ENCODE results near the gene FRY. TPM values are rescaled to one million over a fixed set of nuclear protein-coding genes. Genes with fewer than 3 reads are reported as not detected.
"Not testable (repeated sequence)": the region's sequence is repeated elsewhere in the genome, so short reads cannot be mapped to it uniquely, and the experiment has no call there.

The FRY gene
- total RNA-seq, 1 experiment from 2014 or later = 11.7 TPM

DNA sequence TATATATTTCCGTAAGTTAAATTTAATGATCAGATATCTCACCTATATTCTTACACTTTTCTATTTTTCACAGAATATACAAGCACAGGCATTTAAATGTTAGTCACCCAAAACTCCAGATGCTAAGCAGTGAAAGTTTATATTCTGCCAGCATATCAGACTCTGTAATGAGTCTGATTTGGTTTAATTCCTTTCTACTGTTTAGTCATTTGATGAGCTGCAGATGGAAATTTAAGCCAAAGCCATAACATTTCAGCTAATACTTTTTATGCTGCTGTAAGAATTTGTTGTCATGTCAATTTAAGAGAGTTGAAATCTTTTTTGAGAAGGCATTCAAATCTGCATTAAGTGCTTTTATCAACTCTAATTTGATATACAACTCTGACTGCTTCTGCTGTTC is 8.0 kb downstream of the FRY start:
- no peak for DNase-seq (ENCODE audit: extremely low read depth, low read depth)

GRCh38 chr13:32040052-32040642 is 8.6 kb downstream of the FRY start:
- DNase-seq (ENCODE audit: extremely low read depth, low read depth) = no peak

DNA sequence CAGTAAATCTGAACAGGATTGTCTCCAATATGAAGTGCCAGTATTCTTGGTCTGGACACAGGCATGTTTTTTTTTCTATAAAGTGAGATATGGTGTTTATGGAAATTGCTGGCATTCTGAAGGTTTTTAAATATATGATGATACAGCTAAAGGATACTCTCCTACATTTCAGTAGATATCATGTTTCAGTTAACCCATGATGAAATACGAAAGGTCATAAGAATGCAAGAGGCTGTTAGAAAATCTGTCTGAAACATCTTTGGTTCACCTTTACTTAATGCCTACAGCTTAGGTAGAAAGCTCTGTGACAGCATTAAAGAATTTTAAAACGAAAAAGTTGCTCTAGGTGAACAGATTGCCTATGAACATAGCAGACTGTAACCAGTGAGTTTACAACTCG is 9.1 kb downstream of the FRY start:
- no peak for DNase-seq (ENCODE audit: extremely low read depth, low read depth)

DNA sequence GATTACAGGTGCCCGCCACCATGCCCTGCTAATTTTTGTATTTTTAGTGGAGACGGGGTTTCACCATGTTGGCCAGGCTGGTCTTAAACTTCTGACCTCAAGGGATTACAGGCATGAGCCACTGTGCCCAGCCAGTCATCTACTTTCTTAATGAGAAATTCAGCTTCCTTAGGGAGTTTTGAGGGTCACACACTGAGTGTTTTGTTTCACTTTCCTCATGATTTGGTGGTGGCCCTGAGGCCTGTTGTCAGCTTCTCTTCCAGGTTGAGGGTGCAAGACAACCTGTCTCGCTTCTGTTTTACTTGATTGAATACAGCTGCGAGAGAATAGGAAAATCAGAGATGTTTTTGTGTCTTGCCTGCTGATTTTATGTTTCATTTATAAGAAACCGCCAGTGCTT is 9.9 kb downstream of the FRY start:
- no peak for DNase-seq (ENCODE audit: extremely low read depth, low read depth)

DNA sequence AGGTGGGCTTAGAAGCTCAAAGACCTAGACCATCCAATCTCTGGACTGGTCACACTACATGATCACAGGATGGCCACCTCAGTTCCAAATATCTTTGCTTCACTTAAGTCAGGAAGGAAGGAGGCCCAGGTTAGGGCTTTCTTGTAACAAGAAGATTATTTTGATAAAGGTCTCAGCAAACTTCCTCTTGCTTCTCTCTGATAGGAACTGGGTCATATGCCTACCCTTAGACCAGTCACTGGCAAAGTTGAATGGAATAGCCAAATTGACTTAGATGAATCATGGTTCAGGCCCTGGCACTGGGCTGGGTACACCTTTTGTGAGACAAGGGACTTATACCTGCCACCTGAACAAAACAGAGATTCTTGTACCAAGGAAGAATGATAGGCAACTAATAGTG is 11.0 kb downstream of the FRY start:
- no peak for DNase-seq (ENCODE audit: extremely low read depth, low read depth)

DNA sequence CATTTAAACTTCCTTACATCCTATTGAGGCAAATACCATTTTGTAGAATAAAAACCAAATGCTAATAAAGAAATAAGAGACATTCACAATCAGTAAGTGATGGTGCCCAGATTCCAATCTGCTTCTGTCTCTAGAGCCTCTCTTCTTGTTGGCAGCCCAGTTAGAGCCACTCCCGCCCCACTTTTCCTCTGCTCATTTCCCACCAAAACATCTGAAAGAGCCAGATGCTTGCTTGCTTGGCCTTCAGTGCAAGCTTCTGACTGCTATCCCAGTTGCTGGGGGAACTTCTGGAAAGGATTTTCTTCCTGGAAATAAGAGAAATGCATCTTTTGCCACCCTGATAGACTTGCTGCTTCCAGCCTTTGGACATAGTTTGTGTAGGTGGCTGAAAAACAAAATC is 12.9 kb downstream of the FRY start:
- DNase-seq (ENCODE audit: extremely low read depth, low read depth) = no peak

- no peak for DNase-seq (ENCODE audit: extremely low read depth, low read depth)
Observed at GRCh38 chr13:32045537-32045936, 14.0 kb downstream of the FRY start.

GRCh38 chr13:32045982-32046785 is 14.6 kb downstream of the FRY start:
- no peak for DNase-seq (ENCODE audit: extremely low read depth, low read depth)

DNA sequence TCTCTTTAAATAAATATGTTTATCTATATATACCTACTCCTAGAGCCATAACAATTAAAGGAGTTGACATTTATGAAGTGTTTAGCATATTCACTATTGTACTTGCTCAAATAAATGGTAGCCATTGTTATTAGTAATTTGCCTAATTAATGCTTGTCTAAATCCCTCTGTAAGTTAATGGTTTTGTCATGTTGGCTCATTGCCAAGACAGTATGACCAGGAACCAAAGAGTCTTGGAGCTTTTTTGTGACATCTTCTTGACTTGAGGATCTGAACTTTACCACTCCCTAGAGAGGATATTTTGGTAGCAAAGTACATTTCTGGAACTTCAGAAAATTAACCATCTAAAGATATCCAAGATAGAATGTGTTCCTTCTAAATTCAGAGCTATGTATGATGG is 15.5 kb downstream of the FRY start:
- no peak for DNase-seq (ENCODE audit: extremely low read depth, low read depth)

DNA sequence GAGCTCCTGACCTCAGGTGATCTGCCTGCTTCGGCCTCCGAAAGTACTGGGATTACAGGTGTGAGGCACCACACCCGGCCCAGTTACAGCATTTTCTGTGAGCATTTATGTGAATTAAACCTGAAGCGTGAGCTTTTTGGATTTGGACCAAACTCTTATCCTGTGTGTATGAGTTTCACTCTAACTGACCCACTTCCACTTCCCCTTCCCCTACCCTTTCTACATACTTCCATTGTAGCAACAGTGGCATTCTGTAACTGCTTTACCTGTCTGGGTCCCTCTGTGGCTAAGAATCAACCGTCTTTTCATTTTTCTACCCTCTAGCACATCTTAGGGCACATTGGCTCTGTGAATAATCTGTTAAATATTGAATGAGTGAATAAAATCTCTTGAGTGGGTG is 16.2 kb downstream of the FRY start:
- no peak for DNase-seq (ENCODE audit: extremely low read depth, low read depth)

- DNase-seq (ENCODE audit: extremely low read depth, low read depth) = no peak
Observed at GRCh38 chr13:32048816-32049215, 17.2 kb downstream of the FRY start.

- no peak for DNase-seq (ENCODE audit: extremely low read depth, low read depth)
Observed at GRCh38 chr13:32051156-32051555, 19.6 kb downstream of the FRY start.

- no peak for DNase-seq (ENCODE audit: extremely low read depth, low read depth)
Observed at GRCh38 chr13:32056316-32056715, 24.7 kb downstream of the FRY start.

DNA sequence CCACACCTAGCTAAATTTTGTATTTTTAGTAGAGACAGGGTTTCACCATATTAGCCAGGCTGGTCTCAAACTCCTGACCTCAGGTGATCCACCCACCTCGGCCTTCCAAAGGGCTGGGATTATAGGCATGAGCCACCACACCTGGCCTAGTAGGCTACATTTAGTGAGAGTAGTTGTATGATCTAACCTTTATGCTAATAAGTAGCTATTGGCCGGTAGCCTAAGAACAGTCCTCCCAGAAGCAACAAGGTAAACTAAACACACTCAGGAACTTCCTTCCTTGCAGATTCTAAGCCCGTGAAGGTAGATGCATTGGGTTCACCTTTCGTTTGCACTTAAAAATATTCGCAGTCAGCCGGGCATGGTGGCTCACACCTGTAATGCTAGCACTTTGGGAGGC is 25.8 kb downstream of the FRY start:
- not testable (repeated sequence) for DNase-seq (ENCODE audit: extremely low read depth, low read depth)

GRCh38 chr13:32059511-32059984 is 28.0 kb downstream of the FRY start:
- DNase-seq (ENCODE audit: extremely low read depth, low read depth) = no peak

DNA sequence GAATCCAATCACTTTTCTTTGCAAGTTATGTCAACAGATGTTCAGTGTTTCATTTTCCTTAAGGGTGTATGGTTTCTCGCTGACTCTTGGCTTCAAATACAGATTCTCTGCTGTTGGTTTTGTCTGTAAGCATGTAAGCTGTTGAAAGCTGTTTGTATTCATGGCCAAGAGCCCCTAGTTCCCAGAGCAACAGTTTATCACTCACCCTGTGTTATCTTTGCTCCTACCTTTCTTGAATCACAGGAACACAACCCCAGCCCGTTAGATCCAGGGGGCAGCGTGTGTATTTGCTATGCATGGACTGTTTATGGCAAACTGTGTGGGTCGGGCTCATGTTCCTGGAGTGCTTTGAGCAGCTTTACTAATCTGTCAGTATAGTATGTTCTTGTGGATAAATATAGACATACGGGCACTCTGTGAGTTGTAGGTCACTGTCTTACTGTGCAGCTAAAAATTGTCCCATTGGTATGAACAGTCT is 28.9 kb downstream of the FRY start:
- DNase-seq (ENCODE audit: extremely low read depth, low read depth) = no peak

- DNase-seq (ENCODE audit: extremely low read depth, low read depth) = no peak
Observed at GRCh38 chr13:32063619-32064233, 32.2 kb downstream of the FRY start.

- no peak for DNase-seq (ENCODE audit: extremely low read depth, low read depth)
Observed at GRCh38 chr13:32067149-32067961, 35.8 kb downstream of the FRY start.

DNA sequence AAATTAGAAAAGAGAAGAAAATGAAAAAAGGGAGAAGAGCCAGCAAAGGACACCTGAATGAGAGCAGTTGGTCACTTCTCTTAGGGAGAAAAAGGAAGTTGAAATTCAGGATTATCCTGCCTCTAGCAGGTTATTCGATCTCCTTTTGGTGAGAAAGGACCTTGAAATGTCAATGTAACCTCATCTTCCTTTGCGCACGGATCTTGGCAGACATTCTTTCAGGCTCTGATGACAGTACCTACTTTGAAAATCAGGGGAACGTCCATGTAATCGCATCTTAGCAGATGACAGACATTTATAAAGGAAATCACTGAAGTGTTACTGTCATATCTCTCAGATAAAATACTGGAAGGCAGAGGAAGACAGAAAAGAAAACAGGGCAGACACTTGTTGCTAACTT is 36.7 kb downstream of the FRY start:
- no peak for DNase-seq (ENCODE audit: extremely low read depth, low read depth)

DNA sequence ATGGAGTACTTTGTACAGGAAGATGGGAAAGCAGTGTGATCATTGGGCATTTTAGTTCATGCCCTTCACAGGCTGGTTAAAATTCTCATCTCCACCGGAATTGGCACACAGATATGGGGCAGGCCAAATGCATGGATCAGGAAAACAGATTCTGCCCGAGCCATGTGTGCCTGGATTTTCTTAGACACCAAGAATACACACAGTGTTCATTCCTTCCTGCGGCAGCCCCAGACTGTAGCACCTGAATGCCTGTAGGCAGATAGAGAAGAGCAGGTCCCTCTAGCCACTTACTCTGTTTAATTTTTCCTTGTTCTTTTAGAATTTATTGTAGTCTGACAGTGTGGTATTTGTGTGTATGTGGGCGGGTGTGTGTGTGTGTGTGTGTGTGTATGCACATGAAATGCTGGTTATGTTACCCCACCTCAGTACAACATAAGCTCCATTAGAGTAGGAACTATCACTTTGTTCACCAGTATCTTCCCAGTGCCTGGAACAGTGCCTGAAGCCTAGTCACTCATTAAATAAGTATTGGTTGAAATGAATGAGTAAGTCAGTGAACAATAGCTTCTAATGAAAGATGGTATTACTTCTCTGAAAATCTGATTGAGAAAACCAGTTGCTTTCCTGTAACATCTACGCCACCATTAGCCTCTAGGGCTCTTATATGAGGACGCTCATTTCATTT is 41.7 kb downstream of the FRY start:
- no peak for DNase-seq (ENCODE audit: extremely low read depth, low read depth)
